HG02798 (cell line): ENCODE results near the gene TINAG.
"Not testable (repeated sequence)": the region's sequence is repeated elsewhere in the genome, so short reads cannot be mapped to it uniquely, and the experiment has no call there.

Source experiments
- ATAC-seq: cut with Tn5 transposase; IDR thresholded peaks from one replicate; pipeline ENCODE4 v1.9.1; 2021; ENCODE audit warnings: mild to moderate bottlenecking; ENCODE audit not compliant: unreplicated experiment, poor library complexity

TINAG gene

DNA sequence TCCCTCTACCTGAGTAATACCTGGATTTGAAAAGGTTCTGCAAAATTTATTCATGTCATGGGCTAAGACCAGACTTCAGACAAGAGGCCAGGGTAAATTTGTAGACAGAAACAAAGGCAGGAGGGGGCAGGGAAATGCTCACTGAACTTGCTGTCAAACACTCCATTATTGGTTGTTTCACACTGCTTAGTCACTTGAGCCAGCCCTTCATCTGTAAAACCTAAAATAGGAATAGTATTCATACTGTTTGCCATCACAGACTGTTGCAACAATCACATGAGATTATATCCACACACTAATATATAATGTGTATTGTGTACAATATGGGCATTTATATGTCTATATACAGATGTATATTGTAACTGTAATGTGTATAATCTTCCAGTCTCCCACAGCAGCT, 6.5 kb upstream of the TINAG start:
- no peak for ATAC-seq

DNA sequence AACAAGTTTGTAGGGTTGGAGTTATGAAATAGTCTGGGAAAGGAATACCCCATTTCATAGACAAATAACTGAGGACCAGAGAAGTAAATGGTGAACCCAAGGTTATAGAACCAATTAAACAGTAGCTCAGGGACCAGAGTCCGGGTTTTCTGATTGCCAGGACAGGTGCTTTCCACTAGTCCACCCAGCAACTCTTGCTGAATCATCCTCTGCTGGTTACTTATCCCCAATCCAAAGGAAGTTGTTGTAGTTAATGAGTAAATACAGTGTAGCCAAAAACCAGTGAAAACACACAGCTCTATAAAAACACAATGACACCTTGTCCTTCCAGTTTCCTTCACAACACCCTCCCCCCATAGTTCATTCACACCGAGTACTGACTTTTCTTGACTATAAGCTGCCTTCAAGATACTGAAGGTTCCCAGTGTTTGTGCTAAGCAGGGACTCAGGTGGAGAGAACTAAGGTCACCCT, 766 bp upstream of the TINAG start:
- ATAC-seq: peak; percentile 57

DNA sequence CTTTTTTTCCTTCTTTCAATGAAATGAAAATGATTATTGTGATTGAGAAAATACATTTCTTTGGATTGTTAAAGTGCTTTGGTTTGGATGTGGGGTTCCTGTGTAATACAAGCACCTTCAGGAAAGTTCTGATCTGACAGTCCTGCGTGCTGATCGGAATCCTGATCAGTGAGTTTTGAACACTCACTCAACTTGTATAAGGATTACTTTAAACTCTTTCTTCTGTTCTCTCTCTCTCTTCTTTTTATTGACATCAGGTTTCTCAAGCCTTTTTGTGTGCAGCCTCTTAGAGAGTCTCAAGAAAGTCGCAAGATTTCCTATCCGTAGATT, 710 bp downstream of the TINAG start:
- no peak for ATAC-seq

DNA sequence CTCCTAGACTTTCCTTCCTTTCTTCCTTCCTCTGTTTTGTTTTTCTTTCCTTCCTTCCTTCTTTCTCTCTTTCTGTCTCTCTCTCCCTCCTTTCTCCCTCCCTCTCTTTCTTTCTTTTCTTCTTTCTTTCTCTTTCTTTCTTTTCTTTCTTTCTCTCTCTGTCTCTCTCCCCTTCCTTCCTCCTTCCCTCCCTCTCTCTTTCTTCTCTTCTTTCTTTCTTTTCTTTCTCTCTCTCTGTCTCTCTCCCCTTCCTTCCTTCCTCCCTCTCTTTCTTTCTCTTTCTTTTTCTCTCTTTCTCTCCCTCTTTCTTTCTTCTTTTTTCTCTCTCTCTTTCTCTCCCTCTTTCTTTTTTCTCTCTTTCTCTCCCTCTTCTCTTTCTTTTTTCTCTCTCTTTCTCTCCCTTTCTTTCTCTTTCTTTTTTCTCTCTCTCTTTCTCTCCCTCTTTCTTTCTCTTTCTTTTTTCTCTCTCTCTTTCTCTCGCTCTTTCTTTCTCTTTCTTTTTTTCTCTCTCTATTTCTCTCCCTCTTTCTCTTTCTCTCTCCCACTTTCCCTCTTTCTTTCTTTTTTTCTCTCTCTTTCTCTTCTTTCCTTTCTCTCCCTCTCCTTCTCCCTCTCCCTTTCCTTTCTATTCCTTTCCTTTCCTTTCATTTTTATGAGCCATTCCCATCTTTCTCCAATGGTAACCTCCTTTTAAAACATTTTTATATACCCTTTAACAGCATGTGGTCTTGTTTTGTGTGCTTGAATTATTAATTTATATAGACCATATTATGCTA, 2.3 kb downstream of the TINAG start:
- no peak for ATAC-seq

DNA sequence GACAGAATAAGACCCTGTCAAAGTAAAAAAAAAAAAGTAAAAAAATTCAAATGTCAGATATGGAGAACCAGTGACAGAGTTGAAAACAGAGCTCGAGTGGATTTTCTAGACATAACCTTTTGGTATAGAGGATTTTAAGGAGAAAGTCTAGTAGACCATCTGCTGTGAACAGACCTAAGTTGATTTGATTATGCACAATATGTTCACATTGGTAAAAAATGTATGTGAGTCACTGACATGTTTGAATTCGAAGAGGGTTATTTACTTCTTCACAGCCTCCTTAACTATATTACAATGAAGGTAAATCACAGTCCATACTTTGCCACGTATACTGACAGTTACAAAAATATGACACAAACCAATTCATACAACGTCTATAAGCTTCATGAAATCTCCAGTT, 7.4 kb downstream of the TINAG start:
- ATAC-seq: no peak

DNA sequence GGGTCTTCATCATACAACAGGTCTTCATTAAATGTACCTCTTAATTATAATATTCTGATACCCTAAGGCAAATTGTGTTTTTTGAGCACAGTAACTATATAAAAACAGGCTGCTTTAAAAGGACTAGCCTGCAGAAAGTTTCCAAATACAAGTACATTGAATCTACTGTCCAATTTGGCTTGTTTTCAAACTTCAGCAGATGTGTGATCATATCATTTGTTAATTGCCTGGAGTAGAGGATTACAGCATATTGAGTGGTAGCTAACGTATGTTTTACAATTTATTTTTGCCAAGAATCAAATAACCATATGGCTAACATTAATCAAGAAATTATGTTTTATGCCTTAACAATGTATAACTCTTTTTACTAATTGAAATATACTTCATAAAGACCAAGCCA, 12.6 kb downstream of the TINAG start:
- no peak for ATAC-seq

DNA sequence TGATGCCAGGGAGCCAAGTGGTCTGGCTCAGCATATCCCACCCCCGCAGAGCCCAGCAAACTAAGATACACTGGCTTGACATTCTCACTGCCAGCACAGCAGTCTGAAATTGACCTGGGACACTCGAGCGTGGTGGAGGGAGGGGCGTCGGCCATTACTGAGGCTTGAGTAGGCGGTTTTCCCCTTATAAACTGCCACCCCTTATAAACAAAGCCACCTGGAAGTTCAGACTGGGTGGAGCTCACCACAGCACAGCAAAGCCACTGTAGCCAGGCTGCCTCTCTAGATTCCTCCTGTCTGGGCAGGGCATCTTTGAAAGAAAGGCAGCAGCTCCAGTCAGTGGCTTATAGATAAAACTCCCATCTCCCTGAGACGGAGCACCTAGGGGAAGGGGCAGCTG, 19.4 kb downstream of the TINAG start:
- ATAC-seq: no peak

DNA sequence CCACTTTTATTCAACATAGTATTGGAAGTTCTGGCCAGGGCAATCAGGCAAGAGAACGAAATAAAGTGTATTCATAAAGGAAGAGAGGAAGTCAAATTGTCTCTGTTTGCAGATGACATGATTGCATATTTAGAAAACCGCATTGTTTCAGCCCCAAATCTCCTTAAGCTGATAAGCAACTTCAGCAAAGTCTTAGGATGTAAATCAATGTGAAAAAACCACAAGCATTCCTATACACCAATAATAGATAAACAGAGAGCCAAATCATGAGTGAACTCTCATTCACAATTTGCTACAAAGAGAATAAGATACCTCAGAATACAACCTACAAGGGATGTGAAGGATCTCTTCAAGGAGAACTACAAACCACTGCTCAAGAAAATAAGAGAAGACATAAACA, 23.3 kb downstream of the TINAG start:
- ATAC-seq: not testable (repeated sequence)

DNA sequence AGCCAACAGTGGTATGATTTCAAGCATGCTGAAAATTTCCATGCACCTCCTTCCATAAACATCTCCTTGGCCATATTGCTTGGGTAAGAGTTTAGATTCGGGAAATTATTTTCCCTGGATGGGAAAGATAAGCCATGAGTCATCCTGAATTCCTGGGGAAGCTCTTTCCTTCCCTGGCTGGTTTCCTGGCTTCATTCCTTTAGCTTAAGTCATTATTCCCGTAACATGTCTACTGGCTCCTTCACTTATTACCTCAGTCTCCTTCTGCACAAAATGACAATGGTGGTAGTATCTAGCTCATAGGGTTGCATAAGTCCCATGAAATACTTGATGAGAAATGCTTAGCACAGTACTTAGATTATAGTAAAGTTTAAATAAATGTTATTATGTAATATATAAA, 27.6 kb downstream of the TINAG start:
- ATAC-seq: no peak

DNA sequence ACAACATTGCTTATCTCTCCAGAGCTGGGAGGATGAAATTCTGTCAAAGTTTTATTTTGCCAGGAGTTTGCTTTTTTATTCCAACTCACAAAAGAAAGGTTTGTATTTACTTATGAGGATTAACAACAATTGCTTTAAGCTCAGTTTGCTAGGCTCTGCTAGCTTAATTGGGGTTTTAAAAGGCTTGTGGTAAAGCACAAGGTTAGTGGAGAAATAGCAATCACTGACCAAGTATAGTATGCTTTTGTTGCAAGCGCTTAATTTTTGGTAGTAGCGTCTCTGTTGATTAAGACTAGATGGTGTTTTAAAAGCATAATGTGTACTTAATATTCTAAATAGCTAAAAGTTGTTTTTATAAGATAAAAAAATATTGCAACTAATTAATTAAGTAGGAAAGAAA, 45.7 kb downstream of the TINAG start:
- no peak for ATAC-seq

DNA sequence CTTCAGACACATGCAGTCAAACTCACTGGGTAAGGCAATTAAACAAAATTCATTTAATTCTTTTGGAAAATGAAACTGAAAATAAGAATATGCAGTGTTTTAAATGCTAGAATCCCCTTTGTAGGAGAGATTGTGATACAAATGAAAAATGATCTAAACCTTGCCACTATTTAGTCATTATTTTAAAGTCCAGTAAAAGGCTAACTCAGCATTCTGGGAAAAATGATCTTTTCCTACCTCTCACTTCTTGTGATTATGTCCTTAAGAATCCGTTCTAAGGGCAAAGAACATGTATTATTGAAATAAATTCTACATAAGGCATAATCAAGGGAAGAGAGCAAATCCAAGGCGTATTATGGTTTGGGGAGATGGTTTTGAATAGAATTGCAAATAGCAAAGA, 46.4 kb downstream of the TINAG start:
- ATAC-seq: no peak

DNA sequence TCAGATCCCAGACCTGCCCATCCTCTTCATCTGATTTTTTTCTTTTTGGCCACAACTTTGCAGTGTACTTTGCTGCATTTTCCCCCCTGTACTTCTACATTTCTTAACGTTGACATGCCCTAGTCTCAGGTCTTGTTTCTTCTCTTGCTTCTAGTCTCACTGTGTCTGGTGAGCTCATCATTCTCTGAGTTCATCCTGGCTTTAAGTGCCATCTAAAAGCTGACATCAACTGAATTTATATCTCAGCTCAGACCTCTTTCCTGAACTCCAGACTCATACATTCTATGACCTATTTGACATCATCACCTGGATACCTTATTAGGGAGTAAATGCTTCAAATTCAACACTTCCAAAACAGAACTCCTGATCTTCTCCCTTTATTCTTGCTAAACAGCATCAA, 48.9 kb downstream of the TINAG start:
- no peak for ATAC-seq

DNA sequence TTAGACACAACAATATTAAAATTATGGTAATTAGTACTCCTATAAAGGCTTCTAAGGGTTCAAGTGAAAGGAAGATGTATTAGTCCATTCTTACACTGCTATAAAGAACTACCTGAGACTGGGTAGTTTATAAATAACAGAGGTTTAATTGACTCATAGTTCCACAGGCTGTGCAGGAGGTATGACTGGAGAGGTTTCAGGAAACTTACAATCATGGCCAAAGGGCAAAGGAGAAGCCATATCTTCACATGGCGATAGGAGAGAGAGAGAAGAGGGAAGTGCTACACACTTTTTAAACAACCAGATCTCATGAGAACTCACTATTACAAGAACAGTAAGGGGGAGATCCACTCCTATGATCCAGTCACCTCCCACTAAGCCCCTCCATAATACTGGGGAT, 52.9 kb downstream of the TINAG start:
- ATAC-seq: no peak

DNA sequence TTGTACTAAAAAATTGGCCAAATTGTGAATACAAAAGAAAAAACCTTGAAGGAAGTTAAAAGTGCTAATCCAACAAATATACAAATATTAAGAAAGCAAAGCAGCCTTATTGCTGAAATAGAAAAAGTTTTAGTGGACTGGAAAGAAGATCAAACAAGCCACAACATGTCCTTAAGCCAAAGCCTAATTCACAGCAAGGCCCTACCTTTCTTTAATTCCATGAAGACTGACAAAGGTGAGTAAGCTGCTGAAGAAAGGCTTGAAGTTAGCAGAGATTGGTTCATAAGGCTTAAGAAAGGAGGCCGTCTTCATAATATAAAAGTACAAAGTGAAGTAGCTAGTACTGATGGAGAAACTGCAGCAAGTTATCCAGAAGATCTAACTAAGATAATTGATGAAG, 53.5 kb downstream of the TINAG start:
- no peak for ATAC-seq

DNA sequence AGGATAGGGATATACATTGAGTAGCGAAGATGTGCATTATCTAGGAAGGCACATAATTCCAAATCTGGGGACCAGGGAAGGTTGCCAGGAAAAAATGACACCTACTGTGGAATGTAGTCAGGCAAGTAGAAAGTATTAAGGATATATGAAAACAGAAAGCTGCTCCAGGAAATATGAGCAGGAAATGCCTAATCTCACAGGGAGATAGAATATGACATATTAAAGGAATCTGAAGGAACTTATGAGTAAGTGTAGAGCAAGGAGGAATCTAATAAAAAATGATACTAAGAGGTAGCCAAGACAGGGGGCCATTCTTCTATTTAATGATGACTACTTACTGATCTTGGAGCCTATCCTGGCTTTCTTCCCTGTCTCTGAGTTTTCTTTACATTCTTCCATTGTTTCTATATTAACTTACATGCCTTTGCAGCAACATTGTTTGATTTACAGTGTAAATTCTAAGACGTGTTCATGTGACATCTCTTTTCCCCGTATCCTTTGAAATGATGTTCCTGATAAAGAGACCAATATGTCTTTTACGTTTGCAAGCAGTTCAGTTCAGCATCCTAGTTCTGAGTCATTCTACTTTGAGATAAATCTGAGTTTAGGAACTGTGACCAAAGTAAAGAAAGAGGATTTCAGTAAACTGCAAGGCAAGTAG, 58.6 kb downstream of the TINAG start:
- no peak for ATAC-seq

DNA sequence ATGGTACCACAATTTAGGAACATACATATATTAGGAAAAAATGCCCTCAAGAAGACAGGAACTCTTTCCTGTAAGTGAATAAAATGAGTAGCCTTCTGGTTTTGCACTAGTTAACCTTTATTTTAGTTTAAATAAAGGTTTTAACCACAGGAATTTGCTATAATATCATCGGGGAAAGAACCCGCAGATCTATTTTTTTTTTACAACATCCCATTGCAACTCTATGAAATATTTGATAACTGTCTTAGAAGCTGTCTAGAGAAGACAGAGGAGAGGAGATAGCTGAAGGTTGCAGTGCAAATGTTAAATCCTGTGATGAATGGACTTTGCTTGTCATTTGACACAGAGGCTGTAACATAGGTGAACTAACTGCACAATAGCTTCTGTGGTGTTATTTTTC, 69.5 kb downstream of the TINAG start:
- ATAC-seq: no peak

DNA sequence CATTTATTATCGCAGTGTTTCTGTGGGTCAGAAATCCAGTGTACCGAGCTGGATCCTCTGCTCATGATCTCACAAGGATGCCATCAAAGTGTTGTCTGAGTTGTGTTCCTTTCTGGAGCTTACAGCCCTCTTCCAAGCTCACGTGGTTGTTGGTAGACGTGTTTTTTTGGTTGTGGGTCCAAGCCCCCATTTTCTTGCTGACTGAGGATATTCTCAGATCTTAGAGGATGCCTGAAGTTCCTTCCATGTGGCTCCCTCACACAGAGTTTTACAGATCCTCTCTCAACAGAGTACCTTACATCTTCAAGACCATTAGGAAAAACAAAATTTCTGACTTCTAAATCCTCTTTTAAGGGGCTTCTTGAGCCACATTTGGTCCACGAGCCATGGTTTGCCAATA, 78.1 kb downstream of the TINAG start:
- no peak for ATAC-seq

DNA sequence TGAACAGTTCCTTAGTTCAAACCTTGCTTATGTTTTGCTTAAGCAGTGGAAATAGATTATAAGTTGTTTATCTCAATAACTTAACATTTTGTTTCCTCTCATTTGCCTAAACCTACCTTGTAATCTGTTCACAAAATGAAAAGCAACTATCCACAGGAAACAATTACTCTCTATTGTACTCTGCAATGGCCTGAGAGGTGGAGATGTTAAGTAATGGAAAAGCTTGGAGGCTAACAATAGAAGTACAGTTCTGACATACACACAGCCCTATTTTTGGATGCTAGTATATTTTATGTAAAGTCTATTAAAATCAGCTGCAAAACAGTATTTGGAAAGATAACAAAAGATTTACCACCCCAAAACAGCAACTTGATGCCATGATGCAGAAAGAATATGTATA, 82.1 kb downstream of the TINAG start:
- no peak for ATAC-seq

DNA sequence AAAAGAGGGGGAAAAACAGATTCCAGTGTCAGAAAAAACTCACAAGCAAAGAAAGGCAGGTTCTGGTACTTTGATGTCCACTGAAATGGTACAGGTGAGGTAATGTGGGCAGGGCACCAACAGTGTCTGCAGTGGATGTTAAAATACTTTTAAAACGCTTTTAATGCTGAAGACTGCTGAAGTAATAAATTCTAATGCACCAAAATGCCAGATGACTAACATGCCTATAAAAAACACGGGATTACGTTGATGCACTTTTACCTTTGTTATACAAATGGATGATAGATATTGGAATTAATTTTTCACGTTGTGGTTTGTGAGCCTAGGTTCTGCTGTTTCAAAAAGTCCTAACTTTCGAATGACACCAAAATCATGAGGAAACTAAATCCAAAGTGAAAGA, 83.3 kb downstream of the TINAG start:
- no peak for ATAC-seq

DNA sequence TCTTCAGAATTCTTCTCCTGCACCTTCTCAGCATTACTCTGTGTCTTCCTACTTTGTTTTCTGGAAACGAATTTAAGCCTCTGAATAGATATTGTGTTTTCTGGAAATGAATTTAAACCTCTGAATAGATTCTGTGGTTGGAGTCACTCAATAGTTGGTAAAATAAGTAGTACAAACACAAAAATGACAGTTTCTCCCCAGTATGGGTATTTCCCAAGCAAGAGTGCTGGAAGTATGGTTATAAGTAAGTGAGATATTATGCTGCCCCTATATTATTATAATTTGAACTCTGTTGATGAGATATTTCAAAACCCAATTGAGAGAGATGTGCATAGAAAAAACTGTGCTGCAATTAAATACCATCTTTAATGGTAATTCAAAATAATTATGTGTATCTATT, 94.9 kb downstream of the TINAG start:
- ATAC-seq: peak; percentile 56

DNA sequence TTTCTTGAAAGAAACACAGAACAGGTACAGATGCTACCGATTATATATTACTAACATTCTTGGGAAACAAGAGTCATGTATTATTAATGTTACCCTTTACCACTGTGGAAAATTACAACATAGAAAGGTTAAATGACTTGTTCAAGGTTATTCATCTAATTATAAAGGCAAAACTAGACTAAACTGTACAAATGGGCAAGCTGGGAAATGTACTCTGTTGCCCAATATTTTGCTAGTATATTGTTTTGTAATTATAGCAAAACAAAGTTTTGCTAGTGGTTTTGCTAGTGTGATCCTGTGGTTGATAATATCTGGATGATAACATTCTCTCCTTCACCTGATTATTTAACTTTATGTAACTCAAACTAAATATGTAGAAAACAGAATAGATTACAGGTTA, 96.5 kb downstream of the TINAG start:
- ATAC-seq: no peak

DNA sequence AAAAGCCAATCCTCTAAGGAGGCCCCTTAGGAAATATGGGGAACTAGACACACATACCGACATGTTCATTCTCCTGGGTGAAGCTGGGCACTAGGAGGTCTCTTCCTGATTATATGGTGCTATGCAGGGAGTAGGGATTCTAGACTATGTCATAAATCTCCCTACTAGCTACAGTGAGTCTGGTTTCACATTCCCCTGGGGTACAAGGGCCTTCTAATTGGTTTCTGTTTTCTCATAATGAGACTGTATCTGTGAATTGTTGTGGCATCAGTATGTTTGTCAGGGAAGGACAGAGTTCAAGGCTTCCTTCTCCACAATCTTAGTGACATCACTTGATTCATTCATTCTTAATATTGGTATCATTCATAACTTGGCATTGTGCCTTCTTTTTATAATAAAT, 103.5 kb downstream of the TINAG start:
- ATAC-seq: no peak
